OCI-LY1 (cell line): ENCODE results near the gene AMT.

Experiments
- H2AFZ ChIP-seq: fragments of 200-600 bp; sonication (generic), shearing (Covaris generic); 2 replicates; pipeline ENCODE4 v1.6.0; 2014; ENCODE audit warnings: antibody characterized with exemption, mild to moderate bottlenecking, low read length
- H3F3A ChIP-seq: fragments of 200-600 bp; sonication (generic), shearing (Covaris generic); 2 replicates; pipeline ENCODE4 v1.6.0; 2014; ENCODE audit warnings: mild to moderate bottlenecking, antibody characterized with exemption, low read length, moderate library complexity; ENCODE audit not compliant: insufficient read depth
- H3K27ac ChIP-seq: fragments of 200-600 bp; sonication (generic); 2 replicates; pipeline ENCODE4 v1.5.1; 2014; ENCODE audit warnings: low read length, mixed run types, mild to moderate bottlenecking, low read depth; ENCODE audit not compliant: poor library complexity, severe bottlenecking
- H3K27me3 ChIP-seq: fragments of 200-600 bp; sonication (generic); 2 replicates; pipeline ENCODE4 v1.6.0; 2014; ENCODE audit warnings: antibody characterized with exemption, mild to moderate bottlenecking, low read length, moderate library complexity; ENCODE audit not compliant: insufficient read depth
- H3K36me3 ChIP-seq: fragments of 200-600 bp; sonication (generic); 2 replicates; pipeline ENCODE4 v1.6.1; 2014; ENCODE audit warnings: mild to moderate bottlenecking, antibody characterized with exemption, low read length, moderate library complexity, mixed read lengths; ENCODE audit not compliant: insufficient read depth
- H3K4me1 ChIP-seq: fragments of 200-600 bp; sonication (generic); 2 replicates; pipeline ENCODE4 v1.5.1; 2014; ENCODE audit warnings: mild to moderate bottlenecking, low read length, moderate library complexity; ENCODE audit not compliant: insufficient read depth, severe bottlenecking
- H3K4me2 ChIP-seq: fragments of 200-600 bp; sonication (generic), shearing (Covaris generic); 2 replicates; pipeline ENCODE4 v1.6.1; 2014; ENCODE audit warnings: low read length
- H3K4me3 ChIP-seq: fragments of 200-600 bp; sonication (generic); 2 replicates; pipeline ENCODE4 v1.5.1; 2014; ENCODE audit warnings: low read length, low read depth, mild to moderate bottlenecking, mixed read lengths; ENCODE audit not compliant: poor library complexity, severe bottlenecking
- H3K79me2 ChIP-seq: fragments of 200-600 bp; shearing (Covaris generic); 2 replicates; pipeline ENCODE4 v1.6.1; 2016; ENCODE audit warnings: mixed run types, low read length, mixed read lengths; ENCODE audit not compliant: insufficient read depth
- H3K9ac ChIP-seq: fragments of 200-600 bp; sonication (generic), shearing (Covaris generic); 2 replicates; pipeline ENCODE4 v1.6.1; 2014; ENCODE audit warnings: mild to moderate bottlenecking, low read length, mixed read lengths
- H3K9me2 ChIP-seq: fragments of 200-600 bp; sonication (generic), shearing (Covaris generic); 2 replicates; pipeline ENCODE4 v1.6.1; 2014; ENCODE audit warnings: low read depth, mild to moderate bottlenecking, low read length, mixed read lengths
- H3K9me3 ChIP-seq: fragments of 200-600 bp; shearing (Covaris generic); 2 replicates; pipeline ENCODE4 v1.6.1; 2014; ENCODE audit warnings: low read length, mixed read lengths
- H4K20me1 ChIP-seq: fragments of 200-600 bp; sonication (generic), shearing (Covaris generic); 2 replicates; pipeline ENCODE4 v1.6.0; 2016; ENCODE audit warnings: mild to moderate bottlenecking, low read length; ENCODE audit not compliant: insufficient read depth
- CTCF ChIP-seq: fragments of 200-600 bp; sonication (generic), shearing (Covaris generic); IDR thresholded peaks from 2 replicates; pipeline ENCODE4 v1.5.1; 2017; ENCODE audit warnings: mild to moderate bottlenecking, antibody characterized with exemption, low read length, moderate library complexity, mixed read lengths
- EZH2 ChIP-seq: fragments of 200-600 bp; sonication (generic), shearing (Covaris generic); IDR thresholded peaks from 2 replicates; pipeline ENCODE4 v1.8.0; 2017; ENCODE audit warnings: borderline replicate concordance, mixed run types, mild to moderate bottlenecking, antibody characterized with exemption, low read length, moderate library complexity, mixed read lengths

AMT gene

GRCh38 chr3:49411535-49411967 lies 10.7 kb downstream of the AMT start:
- Histone ChIP-seq H2AFZ (no peak overlapping the region), H3K27ac (peak overlapping the region; percentile 60), H3K4me3 (peak overlapping the region; percentile 83), H3K4me2 (peak overlapping the region; percentile 98), H3K9me3 (no peaks in the 10 kb centered on the region), H3K9me2 (no peaks in the 10 kb centered on the region), H3F3A (no peaks in the 10 kb centered on the region), H3K9ac (peak overlapping the region; percentile 83), H3K27me3 (no peaks in the 10 kb centered on the region), H4K20me1 (peaks cover under 1% of the 10 kb centered on the region; the same call in 1 of the 2 replicates), H3K4me1 (peaks cover 68% of the 10 kb centered on the region), H3K79me2 (peaks cover 61% of the 10 kb centered on the region), H3K36me3 (peaks cover 25% of the 10 kb centered on the region; the same call in 1 of the 2 replicates)
- no peak for TF ChIP-seq EZH2
- no peak for TF ChIP-seq CTCF

GRCh38 chr3:49410846-49411534 lies 11.3 kb downstream of the AMT start:
- Histone ChIP-seq H3K9me2 (no peaks in the 10 kb centered on the region), H3K4me2 (peak overlapping the region; percentile 98), H3K27ac (peak overlapping the region; percentile 60), H3K79me2 (peaks cover 67% of the 10 kb centered on the region), H3K4me1 (peaks cover 68% of the 10 kb centered on the region), H3F3A (no peaks in the 10 kb centered on the region), H2AFZ (no peak overlapping the region), H3K4me3 (peak overlapping the region; percentile 83), H3K36me3 (peaks cover 29% of the 10 kb centered on the region; the same call in 1 of the 2 replicates), H4K20me1 (peaks cover 6% of the 10 kb centered on the region; the same call in 1 of the 2 replicates), H3K27me3 (no peaks in the 10 kb centered on the region), H3K9ac (peak overlapping the region; percentile 83), H3K9me3 (no peaks in the 10 kb centered on the region)
- no peak for TF ChIP-seq CTCF
- TF ChIP-seq EZH2: no peak

- H3K27ac ChIP-seq: peak overlapping the region; percentile 60
- H3K4me2 ChIP-seq: peak overlapping the region; percentile 98
- TF ChIP-seq EZH2 (no peak), CTCF (no peak)
- peak overlapping the region; percentile 83 for H3K9ac ChIP-seq
- H3K4me1 ChIP-seq: peaks cover 66% of the 10 kb centered on the region
- H3K36me3 ChIP-seq: peaks cover 34% of the 10 kb centered on the region
- no peaks in the 10 kb centered on the region for H3K27me3 ChIP-seq
- H3K4me3 ChIP-seq: peak overlapping the region; percentile 83
- no peak overlapping the region for H2AFZ ChIP-seq
- peaks cover 74% of the 10 kb centered on the region for H3K79me2 ChIP-seq
- peaks cover 6% of the 10 kb centered on the region; the same call in 1 of the 2 replicates for H4K20me1 ChIP-seq
- no peaks in the 10 kb centered on the region for H3K9me3 ChIP-seq
- H3K9me2 ChIP-seq: no peaks in the 10 kb centered on the region
- no peaks in the 10 kb centered on the region for H3F3A ChIP-seq
Observed at GRCh38 chr3:49410066-49410845, 12.0 kb downstream of the AMT start.
